SKM-1 (cell line): Measurements from ENCODE around the gene STIP1.
"Not testable (repeated sequence)": the region's sequence is repeated elsewhere in the genome, so short reads cannot be mapped to it uniquely, and the experiment has no call there.

ENCODE experiments used
- DNase-seq: peaks from one replicate; lab custom pipeline; 2025; ENCODE audit not compliant: unreplicated experiment; lab: John Stamatoyannopoulos, UW

STIP1 gene

GRCh38 chr11:64157631-64158394 is 28.2 kb upstream of the STIP1 start:
- DNase-seq: no peak

GRCh38 chr11:64161037-64161436 is 24.9 kb upstream of the STIP1 start:
- no peak for DNase-seq

GRCh38 chr11:64162769-64163168 is 23.2 kb upstream of the STIP1 start:
- DNase-seq: not testable (repeated sequence)

- DNase-seq: no peak
These were observed 22.0 kb upstream of the STIP1 start for GRCh38 chr11:64163951-64164350.

GRCh38 chr11:64164392-64165312 is 21.3 kb upstream of the STIP1 start:
- DNase-seq: no peak

GRCh38 chr11:64165481-64165841 is 20.5 kb upstream of the STIP1 start:
- no peak for DNase-seq

- peak; percentile 81 for DNase-seq
These were observed 19.9 kb upstream of the STIP1 start, which contains the start of gene MACROD1 for GRCh38 chr11:64165842-64166635. Gene MACROD1, minus strand, starts transcription at chr11:64166113. Its CDS starts 119 bp downstream, at chr11:64165994.

GRCh38 chr11:64170419-64170818 is 15.6 kb upstream of the STIP1 start:
- no peak for DNase-seq

GRCh38 chr11:64173616-64174355 is 12.2 kb upstream of the STIP1 start:
- no peak for DNase-seq

- no peak for DNase-seq
These were observed 9.2 kb upstream of the STIP1 start for GRCh38 chr11:64176751-64177150.

GRCh38 chr11:64178203-64178602 is 7.8 kb upstream of the STIP1 start:
- DNase-seq: no peak

GRCh38 chr11:64178951-64179639 is 6.9 kb upstream of the STIP1 start:
- no peak for DNase-seq

- DNase-seq: no peak
These were observed 5.1 kb upstream of the STIP1 start for GRCh38 chr11:64180891-64181290.

GRCh38 chr11:64181506-64182411 is 4.2 kb upstream of the STIP1 start:
- peak; percentile 73 for DNase-seq

- DNase-seq: no peak
These were observed 2.1 kb upstream of the STIP1 start for GRCh38 chr11:64183890-64184289.

GRCh38 chr11:64185175-64185692 is 737 bp upstream of the STIP1 start:
- DNase-seq: peak; percentile 70

- DNase-seq: no peak
These were observed 658 bp downstream of the STIP1 start for GRCh38 chr11:64186492-64187165.

- no peak for DNase-seq
These were observed 6.5 kb downstream of the STIP1 start for GRCh38 chr11:64192434-64192833.
